ENCODE results near the gene OLFM1. TPM values are rescaled to one million over a fixed set of nuclear protein-coding genes. Genes with fewer than 3 reads are reported as not detected.

Gene OLFM1
- total RNA-seq, 1 donor from 2014 or later: not detected

GRCh38 chr9:135084262-135084661 is 3.2 kb upstream of the OLFM1 start:
- Mint-ChIP-seq H3K9me3 (no peaks in the 10 kb centered on the region), H3K27ac (no peak overlapping the region), H3K4me1 (peaks cover 5% of the 10 kb centered on the region), H3K27me3 (peaks cover 30% of the 10 kb centered on the region), H3K36me3 (ENCODE audit: low read depth) (no peaks in the 10 kb centered on the region), H3K4me3 (no peak overlapping the region)
- ChIA-PET CTCF (no interaction called here), POLR2A (no interaction called here)
- TF ChIP-seq, protein P1, sequence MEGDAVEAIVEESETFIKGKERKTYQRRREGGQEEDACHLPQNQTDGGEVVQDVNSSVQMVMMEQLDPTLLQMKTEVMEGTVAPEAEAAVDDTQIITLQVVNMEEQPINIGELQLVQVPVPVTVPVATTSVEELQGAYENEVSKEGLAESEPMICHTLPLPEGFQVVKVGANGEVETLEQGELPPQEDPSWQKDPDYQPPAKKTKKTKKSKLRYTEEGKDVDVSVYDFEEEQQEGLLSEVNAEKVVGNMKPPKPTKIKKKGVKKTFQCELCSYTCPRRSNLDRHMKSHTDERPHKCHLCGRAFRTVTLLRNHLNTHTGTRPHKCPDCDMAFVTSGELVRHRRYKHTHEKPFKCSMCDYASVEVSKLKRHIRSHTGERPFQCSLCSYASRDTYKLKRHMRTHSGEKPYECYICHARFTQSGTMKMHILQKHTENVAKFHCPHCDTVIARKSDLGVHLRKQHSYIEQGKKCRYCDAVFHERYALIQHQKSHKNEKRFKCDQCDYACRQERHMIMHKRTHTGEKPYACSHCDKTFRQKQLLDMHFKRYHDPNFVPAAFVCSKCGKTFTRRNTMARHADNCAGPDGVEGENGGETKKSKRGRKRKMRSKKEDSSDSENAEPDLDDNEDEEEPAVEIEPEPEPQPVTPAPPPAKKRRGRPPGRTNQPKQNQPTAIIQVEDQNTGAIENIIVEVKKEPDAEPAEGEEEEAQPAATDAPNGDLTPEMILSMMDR (IDR thresholded peaks at IDR 0.05): no peak
- ATAC-seq (ENCODE audit: low read depth): no peak
- intact Hi-C loops (cut with micrococcal nuclease): no loop called here
- no peak for DNase-seq

- no peaks in the 10 kb centered on the region for H3K36me3 Mint-ChIP-seq (ENCODE audit: low read depth)
- intact Hi-C loops (cut with micrococcal nuclease): no loop called here
- no peak overlapping the region for H3K4me3 Mint-ChIP-seq
- H3K27ac Mint-ChIP-seq: no peak overlapping the region
- no peaks in the 10 kb centered on the region for H3K9me3 Mint-ChIP-seq
- H3K4me1 Mint-ChIP-seq: peaks cover 5% of the 10 kb centered on the region
- ATAC-seq (ENCODE audit: low read depth): no peak
- DNase-seq: no peak
- TF ChIP-seq, protein P1 (IDR thresholded peaks at IDR 0.05): no peak
- H3K27me3 Mint-ChIP-seq: peaks cover 38% of the 10 kb centered on the region
- ChIA-PET CTCF (no interaction called here), POLR2A (no interaction called here)
Measured at GRCh38 chr9:135084881-135085760, 2.3 kb upstream of the OLFM1 start.

DNA sequence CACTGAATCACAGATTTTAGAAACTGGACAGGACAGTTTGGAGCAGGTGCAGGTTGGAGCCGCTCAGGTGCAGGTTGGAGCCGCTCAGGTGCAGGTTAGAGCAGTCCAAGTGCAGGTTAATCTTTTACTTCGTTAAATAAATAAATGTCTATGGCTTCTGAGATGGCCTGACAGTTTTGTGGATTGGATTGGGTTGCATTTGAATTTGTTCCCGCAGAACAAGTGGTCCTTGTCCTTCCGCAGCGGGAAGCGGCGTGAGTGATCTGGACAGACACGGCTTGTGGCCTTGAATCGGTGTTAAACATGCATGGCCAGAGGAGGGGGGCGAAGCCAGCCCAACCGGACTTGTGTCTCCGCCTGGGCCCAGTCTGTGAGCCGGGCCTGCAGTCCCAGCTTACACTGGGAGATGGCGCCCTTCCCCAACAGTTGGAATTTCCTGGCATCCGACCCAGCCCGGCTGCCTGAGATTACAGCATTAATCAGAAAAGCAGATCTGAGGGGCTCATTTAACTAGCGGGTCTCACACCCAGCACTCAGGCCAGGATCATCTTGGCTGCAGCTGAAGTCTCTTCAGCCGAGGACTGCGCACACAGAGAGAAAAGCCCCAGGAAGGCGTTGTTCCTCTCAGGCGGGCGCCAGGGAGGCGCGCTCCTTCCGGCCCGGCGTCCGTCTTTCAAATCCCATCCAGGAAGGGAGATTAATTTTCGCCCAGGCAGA is 1.5 kb upstream of the OLFM1 start:
- Mint-ChIP-seq H3K4me3 (no peak overlapping the region), H3K9me3 (no peaks in the 10 kb centered on the region), H3K36me3 (ENCODE audit: low read depth) (no peaks in the 10 kb centered on the region), H3K27ac (no peak overlapping the region), H3K27me3 (peaks cover 45% of the 10 kb centered on the region), H3K4me1 (peaks cover 5% of the 10 kb centered on the region)
- TF ChIP-seq, protein P1 (IDR thresholded peaks at IDR 0.05): no peak
- intact Hi-C loops (cut with micrococcal nuclease): no loop called here
- no peak for DNase-seq
- ChIA-PET POLR2A (no interaction called here), CTCF (no interaction called here)
- no peak for ATAC-seq (ENCODE audit: low read depth)

DNA sequence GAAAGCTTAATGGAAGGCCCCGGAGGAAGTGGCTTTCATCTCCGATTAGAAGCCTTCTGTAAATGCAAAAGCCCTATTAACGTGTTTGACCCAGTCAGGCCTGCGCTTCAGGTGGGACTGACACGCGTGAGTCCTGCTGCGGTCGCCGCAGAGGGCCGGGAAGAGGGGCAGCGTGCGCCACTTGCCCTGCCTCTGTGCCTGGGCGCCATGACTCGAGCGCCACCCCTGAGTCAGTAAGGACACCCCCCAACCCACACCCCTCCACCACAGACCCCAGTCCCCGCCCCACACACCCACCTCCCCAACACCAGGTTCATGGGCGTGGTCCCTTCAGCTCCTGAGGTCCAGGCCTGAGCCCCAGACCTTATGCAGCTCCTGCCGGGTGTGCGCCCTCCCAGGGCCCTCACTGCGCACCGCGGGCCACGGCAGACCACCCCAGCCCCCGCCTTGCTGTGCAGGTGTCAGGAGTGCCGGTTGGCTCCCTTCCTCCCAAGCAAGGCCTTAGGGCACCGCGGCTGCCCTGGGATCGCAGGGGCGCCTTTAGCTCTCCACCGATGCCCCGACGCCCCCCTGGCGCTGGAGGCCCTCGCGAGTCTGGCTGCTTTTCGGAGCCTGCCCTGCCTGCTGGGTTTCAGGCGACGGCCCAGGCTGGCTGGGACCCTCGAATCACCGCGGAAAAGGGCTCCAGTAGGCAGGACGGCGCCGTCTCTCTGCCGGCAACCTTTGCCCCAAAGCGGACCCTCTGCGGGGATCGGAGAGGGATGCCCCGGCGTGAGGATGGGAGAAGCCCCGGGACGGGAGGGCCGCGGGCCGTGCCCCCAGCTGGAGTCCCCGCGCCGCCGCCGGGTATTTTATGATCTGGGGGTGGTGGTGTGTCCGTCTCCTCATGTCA is 625 bp upstream of the OLFM1 start:
- TF ChIP-seq, protein P1 (IDR thresholded peaks at IDR 0.05): no peak
- ChIA-PET CTCF (no interaction called here), POLR2A (no interaction called here)
- Mint-ChIP-seq H3K9me3 (no peaks in the 10 kb centered on the region), H3K27me3 (peaks cover 45% of the 10 kb centered on the region), H3K4me1 (peaks cover 5% of the 10 kb centered on the region), H3K36me3 (ENCODE audit: low read depth) (no peaks in the 10 kb centered on the region), H3K4me3 (no peak overlapping the region), H3K27ac (no peak overlapping the region)
- ATAC-seq (ENCODE audit: low read depth) (no peak), DNase-seq (no peak)
- intact Hi-C loops (cut with micrococcal nuclease): no loop called here

Measured in activated B cell treated with CpG ODN at 0.5 μM for 24 hours (primary cell).